Measurements from ENCODE around the gene LIN7B.

LIN7B gene

DNA sequence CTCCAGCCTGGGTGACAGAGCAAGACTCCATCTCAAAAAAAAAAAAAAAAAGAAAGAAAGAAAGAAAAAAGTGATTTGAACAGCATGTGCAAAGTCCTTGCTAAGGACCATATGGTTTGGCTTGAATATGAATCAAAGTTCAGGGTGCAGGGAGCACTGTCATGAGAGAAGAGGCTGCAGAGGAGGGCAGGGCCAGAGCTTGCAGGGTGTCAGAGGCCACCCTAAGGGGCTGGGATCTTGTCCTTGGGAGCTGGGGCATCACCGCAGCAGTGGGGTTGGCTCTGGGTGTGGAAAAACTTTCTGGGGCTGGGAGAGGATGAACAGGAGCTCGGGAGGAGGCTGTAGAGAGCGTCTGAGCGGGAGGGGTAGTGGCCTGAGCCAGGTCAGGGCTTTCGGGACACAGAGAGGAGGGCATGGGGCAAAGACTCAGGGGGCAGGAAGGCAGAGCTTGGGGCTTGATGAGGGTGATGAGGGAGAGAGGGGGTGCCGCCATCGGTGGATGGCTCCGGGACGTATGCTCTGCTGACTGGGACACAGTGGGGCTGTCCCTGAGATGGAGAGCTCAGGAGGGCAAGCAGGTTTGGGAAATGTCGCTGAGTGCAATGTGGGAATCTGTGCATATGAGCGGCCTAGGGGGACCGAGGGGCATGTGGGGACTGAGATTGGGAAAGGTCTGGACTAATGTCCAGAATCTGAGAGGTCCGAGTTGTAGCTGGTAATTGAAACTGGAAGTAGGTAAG lies 46.5 kb downstream of the LIN7B start:
- H3K27ac ChIP-seq (ENCODE audit: low read length), result no peak overlapping the region
- H3K4me3 ChIP-seq (ENCODE audit: low read depth in 1 of 2, low read length in 2 of 2), result no peak overlapping the region

DNA sequence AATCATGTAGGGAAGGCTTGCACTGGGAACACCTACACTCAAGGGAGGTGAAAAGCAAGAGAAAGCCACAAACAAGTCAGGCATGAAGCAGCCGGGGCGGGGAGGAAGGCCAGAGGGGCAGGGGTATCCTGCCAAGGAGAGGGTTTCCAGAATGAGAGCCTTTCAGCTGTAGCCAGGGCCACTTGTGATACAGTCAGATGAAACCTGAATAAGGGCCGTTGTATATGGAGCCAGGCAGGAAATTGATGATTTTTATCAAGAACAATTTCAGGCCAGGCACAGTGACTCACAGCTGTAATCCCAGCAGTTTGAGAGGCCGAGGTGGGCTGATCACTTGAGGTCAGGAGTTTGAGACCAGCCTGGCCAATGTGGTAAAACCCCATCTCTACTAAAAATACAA lies 47.8 kb downstream of the LIN7B start:
- peaks cover 3 to 14% of the 10 kb centered on the region in 2 donors for H3K4me1 ChIP-seq (ENCODE audit: control insufficient read depth in 1 of 2, insufficient read depth in 2 of 2, low read length in 2 of 2)
- H3K4me3 ChIP-seq (ENCODE audit: low read depth in 1 of 2, low read length in 2 of 2), result no peak overlapping the region
- no peaks in the 10 kb centered on the region for H3K27me3 ChIP-seq (ENCODE audit: low read depth, low read length)
- no peaks in the 10 kb centered on the region for H3K36me3 ChIP-seq (ENCODE audit: control insufficient read depth in 1 of 2, insufficient read depth in 2 of 2, low read length in 2 of 2)
- no peak overlapping the region for H3K27ac ChIP-seq (ENCODE audit: low read length)
- H3K9me3 ChIP-seq (ENCODE audit: control insufficient read depth in 1 of 2, low read length in 2 of 2), result no peaks in the 10 kb centered on the region

More for the DNA sequence above, 46.5 kb downstream of the LIN7B start:
- Histone ChIP-seq H3K27me3 (ENCODE audit: low read depth, low read length) (no peaks in the 10 kb centered on the region), H3K4me1 (ENCODE audit: control insufficient read depth in 1 of 2, insufficient read depth in 2 of 2, low read length in 2 of 2) (peaks cover 2 to 9% of the 10 kb centered on the region in 2 donors), H3K9me3 (ENCODE audit: control insufficient read depth in 1 of 2, low read length in 2 of 2) (no peaks in the 10 kb centered on the region), H3K36me3 (ENCODE audit: control insufficient read depth in 1 of 2, insufficient read depth in 2 of 2, low read length in 2 of 2) (no peaks in the 10 kb centered on the region)

DNA sequence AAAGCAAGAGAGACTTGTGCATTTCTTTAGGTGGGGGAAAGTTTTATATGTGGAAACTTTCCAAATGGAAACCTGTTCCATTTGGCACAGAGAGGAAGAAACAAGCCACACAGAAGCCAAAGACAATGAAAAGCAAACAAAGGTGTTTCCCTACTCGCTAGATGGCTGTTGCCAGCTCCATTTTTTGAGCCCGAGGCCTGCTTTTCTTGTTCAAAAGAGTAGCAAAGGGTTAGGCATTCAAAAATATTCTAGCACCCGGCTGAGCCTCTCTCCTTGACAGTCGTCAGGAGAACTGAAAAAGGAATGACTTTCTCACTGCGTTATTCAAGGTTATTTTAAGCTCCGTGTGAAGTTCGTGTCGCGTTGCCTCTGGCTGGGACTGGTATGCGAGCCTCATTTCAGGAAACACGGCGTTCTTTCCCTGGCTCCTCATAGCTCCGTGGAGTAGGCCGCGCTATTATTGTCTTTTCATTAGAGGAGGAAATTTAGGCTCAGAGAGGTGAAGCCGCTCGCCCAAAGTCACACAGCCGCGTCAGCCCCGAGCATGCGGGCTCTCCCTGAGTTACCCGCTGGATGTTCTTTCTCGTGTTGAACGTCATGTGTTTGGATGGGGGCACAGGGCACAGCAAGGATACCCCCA lies 51.1 kb downstream of the LIN7B start:
- H3K4me3 ChIP-seq (ENCODE audit: low read depth in 1 of 2, low read length in 2 of 2), result peak overlapping the region in 1 of 2 donors; percentile 19
- H3K27ac ChIP-seq (ENCODE audit: low read length), result peak overlapping the region; percentile 50
- H3K4me1 ChIP-seq (ENCODE audit: control insufficient read depth in 1 of 2, insufficient read depth in 2 of 2, low read length in 2 of 2), result peaks cover 3 to 9% of the 10 kb centered on the region in 2 donors

GRCh38 chr19:49165865-49166301 lies 51.7 kb downstream of the LIN7B start:
- Histone ChIP-seq H3K9me3 (ENCODE audit: control insufficient read depth in 1 of 2, low read length in 2 of 2) (no peaks in the 10 kb centered on the region), H3K27me3 (ENCODE audit: low read depth, low read length) (no peaks in the 10 kb centered on the region), H3K4me3 (ENCODE audit: low read depth in 1 of 2, low read length in 2 of 2) (peak overlapping the region in 1 of 2 donors; percentile 19), H3K27ac (ENCODE audit: low read length) (peak overlapping the region; percentile 50), H3K36me3 (ENCODE audit: control insufficient read depth in 1 of 2, insufficient read depth in 2 of 2, low read length in 2 of 2) (peaks cover 0 to 6% of the 10 kb centered on the region in 2 donors), H3K4me1 (ENCODE audit: control insufficient read depth in 1 of 2, insufficient read depth in 2 of 2, low read length in 2 of 2) (peaks cover 3 to 9% of the 10 kb centered on the region in 2 donors)

More for the DNA sequence above, 51.1 kb downstream of the LIN7B start:
- no peaks in the 10 kb centered on the region for H3K36me3 ChIP-seq (ENCODE audit: control insufficient read depth in 1 of 2, insufficient read depth in 2 of 2, low read length in 2 of 2)
- H3K9me3 ChIP-seq (ENCODE audit: control insufficient read depth in 1 of 2, low read length in 2 of 2), result no peaks in the 10 kb centered on the region
- no peaks in the 10 kb centered on the region for H3K27me3 ChIP-seq (ENCODE audit: low read depth, low read length)

GRCh38 chr19:49167857-49168409 lies 53.8 kb downstream of the LIN7B start:
- Histone ChIP-seq H3K27me3 (ENCODE audit: low read depth, low read length) (no peaks in the 10 kb centered on the region), H3K4me1 (ENCODE audit: control insufficient read depth in 1 of 2, insufficient read depth in 2 of 2, low read length in 2 of 2) (peaks cover 3 to 9% of the 10 kb centered on the region in 2 donors), H3K36me3 (ENCODE audit: control insufficient read depth in 1 of 2, insufficient read depth in 2 of 2, low read length in 2 of 2) (peaks cover 0 to 26% of the 10 kb centered on the region in 2 donors), H3K4me3 (ENCODE audit: low read depth in 1 of 2, low read length in 2 of 2) (no peak overlapping the region), H3K9me3 (ENCODE audit: control insufficient read depth in 1 of 2, low read length in 2 of 2) (no peaks in the 10 kb centered on the region), H3K27ac (ENCODE audit: low read length) (no peak overlapping the region)
